Measurements from ENCODE around the gene ZMIZ2.
"Not testable (repeated sequence)": the region's sequence is repeated elsewhere in the genome, so short reads cannot be mapped to it uniquely, and the experiment has no call there.

Gene ZMIZ2

DNA sequence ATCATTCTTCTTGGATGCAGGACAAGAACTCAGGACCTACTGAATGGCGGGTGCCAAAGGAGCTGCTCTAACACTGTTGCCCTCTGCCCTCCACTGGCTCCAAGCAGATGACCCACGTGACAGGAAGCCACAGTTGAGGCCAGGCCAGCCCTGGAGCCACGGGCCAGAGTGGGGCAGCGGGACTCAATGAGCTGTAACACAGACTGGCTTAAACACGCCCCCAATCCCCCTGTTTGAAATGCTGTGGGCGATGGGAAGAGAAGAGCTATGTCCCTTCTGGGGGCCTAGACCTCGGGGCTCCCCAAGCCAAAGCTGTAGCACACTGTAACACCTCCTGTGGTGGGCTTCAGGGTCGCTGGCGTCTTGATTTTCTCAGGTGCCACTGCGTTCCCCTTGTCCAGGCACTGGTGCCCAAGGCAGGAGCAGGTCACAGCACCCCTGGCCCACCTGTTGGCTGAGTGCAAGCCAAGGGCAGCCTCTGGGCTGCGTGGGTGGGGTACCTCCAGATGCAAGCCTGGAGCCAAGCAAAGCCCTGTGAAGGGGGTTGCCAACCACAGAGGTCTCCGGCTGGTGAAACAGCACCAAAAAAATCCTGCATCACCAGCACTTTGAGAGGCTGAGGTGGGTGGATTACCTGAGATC lies 18.6 kb upstream of the ZMIZ2 start:
- DNase-seq: no peak

DNA sequence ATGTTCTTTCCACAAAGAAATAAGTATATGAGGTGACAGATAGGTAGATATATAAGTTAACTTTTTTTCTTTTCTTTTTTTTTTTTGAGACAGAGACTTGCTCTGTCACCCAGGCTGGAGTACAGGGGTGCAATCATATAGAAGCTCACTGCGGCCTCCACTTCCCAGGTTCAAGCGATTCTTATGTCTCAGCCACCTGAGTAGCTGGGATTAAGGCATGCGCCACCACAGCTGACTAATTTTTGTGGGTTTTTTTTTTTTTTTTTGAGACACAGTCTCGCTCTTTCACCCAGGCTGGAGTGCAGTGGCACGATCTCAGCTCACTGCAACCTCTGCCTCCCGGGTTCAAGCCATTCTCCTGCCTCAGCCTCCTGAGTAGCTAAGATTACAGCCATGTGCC lies 15.7 kb upstream of the ZMIZ2 start:
- DNase-seq: not testable (repeated sequence)

DNA sequence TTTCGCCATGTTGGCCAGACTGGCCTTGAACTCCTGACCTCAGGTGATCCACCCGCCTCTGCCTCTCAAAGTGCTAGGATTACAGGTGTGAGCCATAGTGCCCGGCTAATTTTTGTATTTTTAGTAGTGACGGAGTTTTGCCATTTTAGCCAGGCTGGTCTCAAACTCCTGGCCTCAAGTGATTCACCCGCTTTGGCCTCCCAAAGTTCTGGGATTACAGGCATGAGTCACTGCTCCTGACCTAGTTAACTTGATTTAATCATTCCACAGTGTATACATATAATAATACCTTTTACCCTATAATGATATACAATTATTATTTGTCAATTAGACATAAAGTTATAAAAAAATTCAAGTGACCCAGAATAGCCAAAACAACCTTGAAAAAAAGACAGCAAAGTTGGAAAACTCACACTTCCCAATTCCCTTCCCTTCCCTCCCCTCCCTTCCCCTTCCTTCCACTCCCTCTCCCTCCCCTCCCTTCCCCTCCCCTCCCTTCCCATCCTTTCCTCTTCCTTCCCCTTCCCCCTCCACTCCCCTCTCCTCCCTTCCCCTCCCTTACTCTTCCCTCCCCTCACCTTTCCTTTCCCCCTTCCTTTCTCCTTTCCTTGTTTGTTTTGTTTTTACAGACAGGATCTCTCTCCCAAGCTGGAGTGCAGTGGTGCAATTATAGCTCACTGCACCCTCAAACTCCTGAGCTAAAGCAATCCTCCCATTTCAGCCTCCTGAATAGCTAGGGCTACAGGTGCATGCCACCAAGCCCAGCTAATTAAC lies 14.8 kb upstream of the ZMIZ2 start:
- DNase-seq: no peak

DNA sequence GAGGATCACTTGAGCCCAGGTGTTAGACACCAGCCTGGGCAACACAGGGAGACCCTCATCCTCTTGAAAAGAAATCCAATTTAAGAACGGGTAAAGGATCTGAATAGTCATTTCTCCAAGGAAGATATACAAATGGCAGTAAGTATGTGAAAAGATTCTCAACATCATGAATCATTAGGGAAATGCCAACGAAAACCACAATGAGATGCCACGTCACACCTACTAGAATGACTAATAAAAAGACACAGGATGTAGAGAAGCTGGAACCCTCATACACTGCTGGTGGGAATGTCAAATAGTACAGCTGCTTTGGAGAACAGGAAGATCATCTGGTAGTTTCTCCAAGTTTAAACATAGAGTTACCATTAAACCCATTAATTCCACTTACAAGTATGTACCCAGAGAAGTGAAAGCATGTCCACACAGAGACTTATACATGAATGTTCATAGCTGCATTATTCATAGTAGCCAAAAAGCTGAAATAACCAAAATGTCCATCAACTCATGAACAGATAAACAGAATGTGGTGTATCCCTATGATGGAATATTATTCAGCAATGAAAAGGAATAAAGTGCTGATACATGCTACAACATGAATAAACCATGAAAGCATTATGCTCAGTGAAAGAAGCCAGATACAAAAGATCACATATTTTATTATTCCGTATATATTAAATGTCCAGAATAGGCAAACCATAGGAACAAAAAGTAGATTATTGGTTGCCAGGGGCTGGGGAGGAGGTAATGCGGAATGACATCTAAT lies 13.1 kb upstream of the ZMIZ2 start:
- DNase-seq: no peak

DNA sequence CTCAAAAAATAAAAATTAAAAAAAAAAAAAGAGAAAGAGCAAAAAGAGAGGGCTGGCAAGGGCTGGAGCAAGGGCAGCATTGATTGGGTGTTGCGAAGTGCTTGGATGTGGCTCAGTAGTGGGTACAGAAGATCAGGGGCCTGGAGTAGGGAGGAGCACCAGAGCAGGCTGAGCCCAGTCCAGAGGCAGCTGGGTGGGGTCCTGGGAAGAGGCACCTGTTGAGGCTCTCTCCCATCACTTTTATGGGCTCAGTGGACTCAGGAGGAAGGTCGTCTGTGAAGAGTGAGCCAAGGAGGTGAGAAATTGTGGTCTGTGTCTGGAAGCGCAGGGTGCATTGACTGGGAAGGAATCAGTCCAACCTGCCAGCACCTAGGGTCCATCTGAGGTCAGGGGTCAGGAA lies 11.8 kb upstream of the ZMIZ2 start:
- DNase-seq: no peak

DNA sequence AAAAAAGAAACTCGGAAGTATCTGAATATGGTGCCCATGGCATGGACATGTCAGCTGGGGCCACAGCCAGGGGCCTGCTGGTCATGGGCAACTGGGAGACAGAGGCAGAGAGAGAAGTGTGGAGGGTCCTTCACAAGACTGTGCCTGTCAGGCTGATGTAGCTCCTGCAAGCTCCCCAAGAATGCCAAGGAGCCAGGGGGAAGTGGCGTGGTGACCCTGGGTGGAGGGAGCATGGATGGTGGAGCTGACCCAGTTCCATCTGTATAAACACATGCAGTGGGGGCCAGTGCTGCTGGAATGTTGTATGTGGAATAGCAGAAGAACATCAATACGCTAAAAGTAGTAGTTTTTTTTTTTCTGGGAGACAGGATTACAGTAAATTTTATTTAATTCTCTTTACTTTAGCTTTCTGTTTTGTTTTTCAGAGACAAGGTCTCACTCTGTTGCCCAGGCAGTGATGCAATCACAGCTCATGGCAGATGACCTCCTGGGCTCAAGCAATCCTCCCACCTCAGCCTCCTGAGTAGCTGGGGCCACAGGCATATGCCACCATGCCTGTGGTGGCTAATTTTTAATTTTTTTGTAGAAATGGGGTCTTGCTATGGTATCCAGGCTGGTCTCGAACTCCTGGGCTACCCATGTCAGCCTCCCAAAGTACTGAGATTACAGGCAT lies 10.5 kb upstream of the ZMIZ2 start:
- no peak for DNase-seq

DNA sequence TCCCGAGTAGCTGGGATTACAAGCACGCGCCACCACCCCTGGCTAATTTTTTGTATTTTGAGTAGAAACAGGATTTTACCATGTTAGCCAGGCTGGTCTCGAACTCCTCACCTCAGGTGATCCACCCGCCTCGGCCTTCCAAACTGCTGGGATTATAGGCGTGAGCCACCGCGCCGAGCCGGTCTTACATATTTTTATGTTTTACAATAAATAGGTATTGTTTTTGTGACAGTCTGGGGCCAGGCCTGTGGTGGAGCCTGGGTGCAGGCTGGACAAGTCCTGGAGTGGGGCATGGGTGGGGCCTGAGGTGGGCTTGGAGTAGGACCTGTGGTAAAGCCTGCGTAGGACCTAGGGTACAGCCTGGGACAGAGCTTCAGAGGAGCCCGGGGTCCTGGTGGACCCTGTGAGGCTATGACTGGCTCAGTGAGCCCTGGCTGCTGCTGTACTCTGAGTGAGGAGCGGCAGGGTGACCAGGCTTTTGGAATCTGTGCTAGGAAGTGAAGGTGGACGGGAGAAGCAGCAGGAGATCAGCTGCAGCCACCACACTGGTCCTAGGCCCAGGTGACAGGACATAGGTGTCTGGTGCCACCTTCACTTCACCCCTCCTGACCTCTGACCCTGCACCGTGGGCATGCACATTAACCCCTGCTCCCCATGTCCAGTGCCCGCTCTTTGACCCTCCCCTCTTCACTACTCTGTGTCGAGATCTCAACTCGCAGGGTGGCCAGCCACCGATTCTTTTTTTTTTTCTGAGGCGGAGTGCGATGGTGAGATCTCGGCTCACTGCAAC lies 9.6 kb upstream of the ZMIZ2 start:
- no peak for DNase-seq

DNA sequence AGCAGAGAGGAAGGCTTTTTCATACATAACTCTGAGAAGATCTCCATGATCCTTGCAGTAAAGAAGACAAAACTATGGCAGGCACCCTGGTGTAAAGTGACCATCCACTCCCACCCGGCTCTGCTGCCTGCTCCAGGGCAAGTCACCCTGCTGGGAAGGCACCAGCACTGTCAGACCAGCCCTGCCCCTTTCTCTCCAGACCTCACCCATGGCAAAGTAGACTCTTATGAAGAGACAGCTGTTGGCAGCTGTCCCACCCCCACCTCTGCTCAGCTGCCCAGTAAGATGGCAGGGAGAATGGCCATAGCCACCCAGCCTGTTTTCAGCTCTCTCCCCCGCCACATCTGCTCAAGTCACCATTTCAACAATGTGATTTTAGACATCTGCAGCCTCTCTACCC lies 8.6 kb upstream of the ZMIZ2 start:
- no peak for DNase-seq

DNA sequence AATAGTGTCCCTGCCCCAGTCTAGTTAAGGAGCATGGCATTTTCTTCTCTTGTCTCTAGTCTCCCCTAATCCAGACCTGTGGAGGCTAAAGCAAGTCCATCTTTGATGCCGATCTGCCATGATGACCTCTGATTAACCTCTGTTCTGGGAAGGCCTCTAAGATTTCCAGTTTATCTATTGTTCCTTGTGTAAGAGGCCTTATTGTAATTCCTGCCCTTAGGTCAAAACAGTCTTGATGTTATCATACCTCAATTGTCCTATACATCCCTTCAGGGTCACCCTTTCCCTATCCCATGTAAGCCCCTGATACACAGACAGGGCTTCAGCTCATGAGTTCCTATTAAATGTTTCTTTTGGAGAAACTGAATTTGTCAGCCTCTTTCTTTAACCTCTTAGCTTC lies 4.9 kb upstream of the ZMIZ2 start:
- DNase-seq: no peak

DNA sequence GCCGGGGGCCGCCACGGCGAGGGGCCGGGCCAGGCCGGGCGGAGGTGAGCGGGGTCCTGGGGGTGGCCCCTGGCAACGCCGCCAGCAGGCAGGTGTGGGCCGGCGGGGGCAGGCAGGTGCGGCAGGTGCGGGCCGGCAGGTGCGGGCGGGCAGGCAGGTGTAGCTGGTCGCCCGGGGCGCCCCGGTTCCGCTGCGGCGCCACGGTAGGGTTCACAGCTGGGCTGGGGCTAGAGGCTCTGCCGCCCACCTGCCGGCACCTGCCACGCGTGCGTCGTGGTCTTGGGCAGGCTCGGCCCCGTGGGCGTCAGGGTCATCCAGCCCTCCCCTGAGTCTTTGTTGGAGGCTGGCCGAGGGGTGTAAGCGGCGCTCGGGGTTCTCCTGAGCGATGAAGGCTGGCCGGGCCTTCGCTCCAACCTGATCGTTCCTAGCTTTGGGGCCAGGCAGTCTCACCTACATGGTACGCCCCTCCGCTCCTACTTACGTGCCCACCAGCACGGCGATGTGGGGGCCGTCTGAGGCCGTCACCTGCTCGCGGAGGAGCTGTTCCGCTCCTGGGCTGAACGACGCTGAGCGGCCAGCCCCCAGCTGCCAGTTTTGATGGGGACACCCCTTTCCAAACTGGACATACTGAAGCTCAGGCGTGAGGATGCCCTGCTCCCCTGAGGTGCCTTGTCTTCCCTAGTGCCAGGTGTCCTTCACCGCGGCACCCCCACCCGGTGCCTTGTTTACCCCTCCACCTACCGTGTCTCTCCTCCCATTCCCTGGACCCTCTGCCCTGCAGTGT lies 493 bp downstream of the ZMIZ2 start:
- no peak for DNase-seq

DNA sequence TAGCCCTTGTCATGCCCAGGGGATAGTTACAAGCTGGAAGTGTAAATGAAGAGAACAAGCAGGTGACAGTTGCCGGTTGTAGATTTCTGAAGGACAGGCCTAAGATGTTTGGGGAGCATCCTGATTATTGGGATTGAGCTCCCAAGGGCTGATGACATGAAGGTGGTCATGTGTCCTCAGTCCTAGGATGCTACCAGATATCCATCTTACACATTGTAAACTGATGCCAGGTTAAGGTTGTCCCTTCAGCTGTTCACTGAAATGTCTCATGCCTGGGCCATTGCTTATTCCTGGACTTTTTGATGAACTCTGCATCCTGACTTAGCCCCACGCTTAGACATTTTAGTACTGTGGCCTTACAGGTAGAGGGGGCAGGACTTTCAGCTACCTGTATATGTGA lies 1.3 kb downstream of the ZMIZ2 start:
- no peak for DNase-seq

DNA sequence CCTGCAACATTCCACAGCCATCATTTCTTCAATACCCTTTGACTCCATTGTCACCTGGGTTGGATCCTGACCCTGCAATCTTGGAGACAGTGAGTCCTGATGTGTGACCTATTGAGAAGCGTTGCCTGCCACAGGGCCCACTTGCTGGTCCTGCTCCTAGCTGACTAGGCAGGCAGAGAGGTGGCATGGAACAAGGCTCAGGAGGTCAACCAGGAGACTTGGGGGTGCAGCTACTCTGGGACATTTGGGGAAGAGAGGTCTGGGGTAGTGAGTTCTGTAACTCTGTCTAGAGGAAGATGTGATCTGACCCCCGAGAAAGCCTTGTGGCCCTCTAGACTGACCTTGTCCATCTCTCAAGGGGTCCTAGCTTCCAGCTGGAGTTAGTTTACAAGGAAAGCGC lies 1.8 kb downstream of the ZMIZ2 start:
- DNase-seq: no peak

DNA sequence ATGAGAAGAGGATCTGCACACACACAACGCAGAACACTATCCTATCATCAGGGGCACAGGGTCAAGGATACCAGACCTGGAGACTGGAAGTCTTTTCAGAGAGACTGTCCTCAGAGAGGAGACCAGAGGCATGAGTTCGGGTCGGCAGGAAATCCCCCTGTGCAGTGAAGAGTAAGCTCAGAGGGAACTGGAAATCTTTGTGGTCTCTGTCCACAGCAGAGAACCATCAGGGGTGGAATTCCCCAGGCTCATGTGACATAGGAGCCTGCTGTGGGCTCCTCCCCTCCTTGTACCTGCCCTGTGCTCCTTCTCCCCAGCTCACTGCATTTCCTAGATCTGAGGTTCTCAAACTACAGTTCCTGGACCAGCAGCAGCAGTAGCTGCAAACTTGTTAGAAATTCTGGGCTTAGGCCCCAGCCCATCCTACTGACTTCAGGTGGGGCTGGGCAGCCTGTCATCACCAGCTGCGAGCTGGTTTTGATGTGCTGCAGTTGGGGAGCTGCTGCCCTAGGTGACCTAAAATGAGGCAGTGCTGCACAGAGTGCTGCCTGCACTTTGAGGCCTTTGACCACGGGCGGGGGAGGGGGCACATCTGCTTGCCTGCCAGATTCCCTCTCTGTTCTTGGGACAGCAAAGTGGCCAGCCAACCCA lies 2.4 kb downstream of the ZMIZ2 start:
- no peak for DNase-seq

DNA sequence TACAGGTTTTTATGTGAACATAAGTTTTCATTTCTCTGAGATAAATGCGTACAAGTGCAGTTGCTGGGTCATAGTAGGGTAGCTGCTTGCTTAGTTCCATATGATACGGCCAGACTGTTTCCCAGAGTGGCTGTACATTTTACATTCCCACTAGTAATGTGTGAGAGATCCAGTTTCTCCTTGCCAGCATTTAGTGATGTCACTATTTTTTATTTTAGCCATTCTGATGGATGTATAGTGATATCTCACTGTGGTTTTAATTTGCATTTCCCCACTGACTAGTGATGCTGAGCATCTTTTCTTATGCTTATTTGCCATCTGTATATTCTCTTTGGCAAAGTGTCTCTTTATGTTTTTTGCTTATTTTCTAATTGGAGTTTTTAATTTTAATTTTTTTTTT lies 4.2 kb downstream of the ZMIZ2 start:
- DNase-seq: no peak

DNA sequence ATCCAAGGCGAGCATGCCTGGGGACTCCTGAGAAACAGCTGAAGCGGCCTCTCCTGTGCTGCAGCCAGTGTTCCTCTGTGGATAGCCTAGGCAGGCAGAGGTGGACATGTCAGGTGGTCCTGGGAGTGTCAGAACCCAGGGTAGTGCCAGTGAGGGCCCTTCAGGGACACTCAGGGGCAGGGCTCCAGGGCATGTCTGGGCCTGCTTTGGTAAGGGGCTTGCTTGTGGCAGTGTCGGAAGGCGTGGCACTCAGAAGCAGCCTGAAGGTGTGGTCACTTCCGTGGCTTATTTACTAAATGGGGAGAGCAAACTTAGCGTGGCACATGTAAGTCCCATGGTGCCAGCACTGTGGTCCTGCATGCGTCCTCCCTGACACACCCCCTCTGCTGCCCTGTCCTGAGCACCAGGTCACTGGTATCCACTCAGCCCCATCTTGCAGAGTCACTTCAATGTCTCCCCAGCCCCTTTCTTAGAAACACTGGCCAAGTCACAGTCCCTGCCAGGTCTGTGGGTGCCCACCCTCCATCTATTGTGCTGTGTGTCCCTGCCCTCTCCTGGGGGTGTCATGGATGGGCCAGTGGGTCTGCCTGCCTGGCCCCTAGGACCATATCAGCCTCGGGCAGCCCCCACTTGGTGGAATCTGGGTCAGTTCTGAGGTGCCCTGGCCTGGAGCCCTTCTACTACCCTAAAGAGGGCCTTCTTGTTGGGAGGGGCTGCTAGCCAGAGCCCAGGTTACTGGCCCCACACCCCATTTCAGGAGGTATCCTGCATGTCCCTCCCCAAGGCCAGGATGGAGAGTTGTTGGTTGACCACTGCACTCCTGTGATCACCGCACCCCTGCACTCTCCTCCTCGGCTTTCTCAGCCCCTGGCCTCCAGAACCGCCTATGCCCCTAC lies 6.4 kb downstream of the ZMIZ2 start:
- no peak for DNase-seq

DNA sequence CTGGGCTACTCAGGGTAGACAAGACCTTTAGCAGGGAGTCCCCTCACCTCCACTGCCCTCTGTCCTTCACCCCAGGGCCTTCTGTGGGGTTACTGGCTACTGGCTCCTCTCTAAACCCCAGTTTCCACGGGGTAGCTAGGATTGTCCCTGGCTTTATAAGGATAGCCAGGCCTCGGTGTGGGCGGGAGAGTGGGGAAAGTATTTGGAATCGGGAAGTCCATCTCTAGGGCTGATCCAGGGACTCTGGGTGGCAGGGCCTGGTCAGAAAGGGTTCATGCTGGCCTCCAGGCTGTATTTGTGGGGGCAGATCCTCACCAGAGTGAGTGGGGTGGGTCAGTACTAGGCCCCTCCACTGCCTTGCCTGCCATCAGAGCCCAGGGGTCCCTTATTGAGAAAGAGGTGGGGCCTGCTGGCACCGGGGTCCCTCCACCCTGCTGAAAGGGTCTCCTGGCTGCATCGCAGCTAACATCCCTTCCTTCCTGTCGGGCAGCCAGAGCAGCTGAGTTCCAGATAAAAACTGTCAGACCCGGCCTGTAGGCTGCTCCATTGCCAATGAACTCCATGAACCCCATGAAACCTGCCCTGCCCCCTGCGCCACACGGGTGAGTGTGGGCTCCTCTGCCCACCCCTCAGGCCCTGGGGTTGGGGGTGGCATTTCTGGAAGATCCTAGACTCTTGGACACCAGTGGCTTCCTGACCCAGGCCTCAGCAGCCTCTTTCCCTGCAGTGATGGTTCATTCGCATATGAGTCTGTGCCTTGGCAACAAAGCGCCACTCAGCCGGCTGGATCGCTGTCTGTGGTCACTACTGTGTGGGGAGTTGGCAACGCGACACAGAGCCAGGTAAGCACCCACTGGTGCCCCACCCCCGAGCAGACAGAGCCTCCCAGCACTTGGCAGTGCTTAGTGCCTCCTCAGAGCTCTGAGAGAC lies 7.3 kb downstream of the ZMIZ2 start:
- DNase-seq: no peak

DNA sequence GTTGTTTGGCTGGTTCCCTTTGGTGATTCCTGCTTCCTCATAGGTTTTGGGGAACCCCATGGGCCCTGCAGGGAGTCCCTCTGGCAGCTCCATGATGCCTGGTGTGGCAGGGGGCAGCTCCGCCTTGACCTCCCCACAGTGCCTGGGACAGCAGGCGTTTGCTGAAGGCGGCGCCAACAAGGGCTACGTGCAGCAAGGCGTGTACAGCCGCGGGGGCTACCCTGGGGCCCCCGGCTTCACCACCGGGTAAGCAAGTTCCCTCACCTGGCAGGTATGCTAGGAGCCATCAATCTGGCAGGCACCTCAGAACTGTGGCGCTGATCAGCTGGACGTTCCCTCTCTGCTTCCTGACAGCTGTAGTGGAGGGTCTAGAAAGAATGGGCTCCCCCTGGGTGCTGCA lies 8.3 kb downstream of the ZMIZ2 start:
- DNase-seq: no peak

DNA sequence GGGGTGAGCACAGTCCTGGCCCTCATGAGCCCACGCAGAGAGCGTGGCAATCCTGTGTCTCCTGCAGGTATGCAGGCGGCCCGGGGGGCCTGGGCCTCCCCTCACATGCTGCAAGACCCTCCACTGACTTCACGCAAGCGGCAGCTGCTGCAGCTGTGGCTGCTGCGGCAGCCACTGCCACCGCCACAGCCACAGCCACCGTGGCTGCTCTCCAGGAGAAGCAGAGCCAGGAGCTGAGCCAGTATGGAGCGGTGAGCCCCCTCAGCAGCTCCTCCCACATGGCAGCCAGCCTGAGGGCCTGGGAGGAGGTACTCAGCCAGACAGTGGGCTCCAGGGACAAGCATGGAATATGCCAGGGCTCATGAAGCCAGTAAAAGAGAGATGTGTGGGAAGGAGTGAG lies 8.7 kb downstream of the ZMIZ2 start:
- DNase-seq: no peak

DNA sequence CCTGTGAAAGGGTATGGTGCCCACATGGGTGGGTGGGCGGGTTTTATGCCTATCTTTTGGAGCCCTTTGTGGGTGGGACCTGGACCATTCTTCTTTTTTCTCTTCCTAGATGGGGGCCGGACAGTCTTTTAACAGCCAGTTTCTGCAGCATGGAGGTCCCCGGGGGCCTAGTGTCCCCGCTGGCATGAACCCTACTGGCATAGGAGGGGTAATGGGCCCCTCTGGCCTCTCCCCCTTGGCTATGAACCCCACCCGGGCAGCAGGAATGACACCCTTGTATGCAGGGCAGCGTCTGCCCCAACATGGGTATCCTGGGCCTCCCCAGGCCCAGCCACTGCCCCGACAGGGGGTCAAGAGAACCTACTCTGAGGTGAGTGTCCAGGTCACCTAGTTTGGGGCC lies 9.1 kb downstream of the ZMIZ2 start:
- no peak for DNase-seq

All from NCI-H748 treated with DMSO at 0.1 percent for 48 hours (cell line).